HepG2 (cell line): ENCODE results near the gene OR1S1. TPM values are rescaled to one million over a fixed set of nuclear protein-coding genes. Genes with fewer than 3 reads are reported as not detected.

ENCODE experiments used
- KIAA2018 ChIP-seq: sonication (generic); formaldehyde crosslinking; IDR thresholded peaks from 2 replicates; pipeline ENCODE4 v1.5.0; 2020; ENCODE audit warnings: mild to moderate bottlenecking, missing genetic modification reagents, borderline replicate concordance
- MATR3 ChIP-seq: sonication (generic); formaldehyde crosslinking; IDR thresholded peaks from 2 replicates; pipeline ENCODE4 v1.4.0; 2020; ENCODE audit warnings: missing genetic modification reagents
- TBX2 ChIP-seq: sonication (generic); formaldehyde crosslinking; IDR thresholded peaks from 2 replicates; pipeline ENCODE4 v1.5.0; 2020; ENCODE audit warnings: missing genetic modification reagents, mild to moderate bottlenecking, borderline replicate concordance
- ZGPAT ChIP-seq: IDR thresholded peaks from 2 replicates; pipeline ENCODE4 v1.6.1; 2016; ENCODE audit warnings: mild to moderate bottlenecking
- ZNF713 ChIP-seq: sonication (generic); formaldehyde crosslinking; IDR thresholded peaks from 2 replicates; pipeline ENCODE4 v1.4.0; 2020; ENCODE audit warnings: mild to moderate bottlenecking, missing genetic modification reagents
- polyA plus RNA-seq, 8 experiments: library from polyadenylated mRNA; depleted of rRNA in 3 of 8; stranded (reverse) in 7 of 8; unstranded in 1 of 8; fragments of >200 nt; fragmentation: Illumina TruSeq in 4 of 8; extraction: Trizol in 4 of 8; gene quantifications; 2 replicates each; pipeline versions ENCODE4 v1.2.1 to v1.2.3, GENCODE V29; 2011 to 2016; ENCODE audit warnings: low read depth in 4 of 8, missing spikeins in 1 of 8, mixed read lengths in 1 of 8; ENCODE audit not compliant: insufficient read depth in 1 of 8
- total RNA-seq, 5 experiments: library from RNA; depleted of rRNA; stranded (reverse); fragments of >200 nt; fragmentation: Illumina TruSeq; extraction: Trizol; gene quantifications; 2 replicates each; pipeline ENCODE4 v1.2.3, GENCODE V29; 2016; ENCODE audit warnings: low read depth in 1 of 5

The OR1S1 gene
- total and polyA plus RNA-seq, 2 of the 13 experiments (the other 11 are each of a cell fraction or from before 2014, with no cell fraction given) = not detected

DNA sequence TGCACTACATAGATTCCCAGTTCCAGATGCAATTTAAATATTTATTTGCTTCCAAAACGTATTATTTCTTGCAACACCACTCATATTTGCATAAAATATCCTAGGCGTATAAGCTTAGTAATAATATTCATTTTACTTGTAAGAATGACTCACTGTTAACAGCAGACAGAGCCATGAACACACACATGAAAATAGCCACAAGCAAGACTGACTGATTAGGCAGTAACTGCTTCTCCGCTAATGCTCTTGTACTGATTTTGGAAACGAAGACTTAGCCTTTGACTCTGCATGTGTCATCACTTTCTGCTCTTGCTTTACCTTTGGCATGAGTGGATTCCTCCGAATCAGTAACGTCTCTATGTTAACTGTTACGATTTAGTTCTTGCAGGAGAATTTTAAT lies 10.2 kb downstream of the OR1S1 start (continued):
- TF ChIP-seq KIAA2018 (CRISPR knock-in tag) = no peak
- no peak for TF ChIP-seq MATR3
- no peak for TF ChIP-seq ZGPAT
- TF ChIP-seq TBX2 (CRISPR knock-in tag) = no peak
- TF ChIP-seq ZNF713 (CRISPR knock-in tag) = no peak
